Pons (tissue), 1 donor: ENCODE data around the gene BTG3.
A peak's percentile ranks its signal among the peaks of the same experiment; 100 is the strongest.

Source experiments
- DNase-seq: peaks from one replicate; pipeline ENCODE4 v3.0.0-alpha.2; 2016; ENCODE audit warnings: low spot score

Gene BTG3, protein sequence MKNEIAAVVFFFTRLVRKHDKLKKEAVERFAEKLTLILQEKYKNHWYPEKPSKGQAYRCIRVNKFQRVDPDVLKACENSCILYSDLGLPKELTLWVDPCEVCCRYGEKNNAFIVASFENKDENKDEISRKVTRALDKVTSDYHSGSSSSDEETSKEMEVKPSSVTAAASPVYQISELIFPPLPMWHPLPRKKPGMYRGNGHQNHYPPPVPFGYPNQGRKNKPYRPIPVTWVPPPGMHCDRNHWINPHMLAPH

DNA sequence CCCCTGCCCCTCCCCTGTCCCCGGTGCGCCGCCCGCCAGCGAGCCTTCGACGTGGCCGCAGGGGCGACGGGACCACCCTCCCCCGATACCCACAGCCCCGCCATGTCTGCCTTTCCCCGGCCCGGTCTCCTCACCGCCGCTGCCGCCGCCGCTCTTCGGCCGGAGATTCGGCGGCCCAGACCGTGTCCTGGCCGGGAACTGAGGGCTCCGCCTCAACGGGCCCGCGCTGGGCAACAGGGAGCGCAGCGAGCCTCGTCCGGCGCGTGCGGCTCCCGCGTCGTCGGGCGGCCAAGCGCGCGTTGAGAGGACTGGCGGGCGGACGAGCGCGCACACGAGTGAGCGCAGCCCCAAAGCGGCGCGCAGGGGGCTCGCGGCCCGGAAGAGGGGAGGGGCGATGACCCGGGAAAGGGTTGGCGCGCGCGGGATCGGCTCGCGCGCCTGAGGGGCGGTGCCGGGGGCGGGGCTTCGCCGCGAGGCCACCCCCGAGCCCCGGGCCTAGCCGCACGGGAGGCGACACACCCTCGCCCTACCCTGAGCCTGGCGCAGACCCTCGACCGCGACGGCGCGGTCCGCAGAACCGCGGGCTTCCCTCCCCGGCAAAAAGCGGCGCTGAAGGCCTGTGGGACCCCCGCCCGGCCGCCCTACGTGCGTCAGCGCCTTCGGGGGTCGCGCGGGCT lies at the start of gene BTG3:
Gene BTG3, minus strand, starts transcription at position 337 of the 677 bp plus-strand sequence. CDS start 3,757 bp downstream, outside the sequence.
- DNase-seq, result peak; percentile 78

DNA sequence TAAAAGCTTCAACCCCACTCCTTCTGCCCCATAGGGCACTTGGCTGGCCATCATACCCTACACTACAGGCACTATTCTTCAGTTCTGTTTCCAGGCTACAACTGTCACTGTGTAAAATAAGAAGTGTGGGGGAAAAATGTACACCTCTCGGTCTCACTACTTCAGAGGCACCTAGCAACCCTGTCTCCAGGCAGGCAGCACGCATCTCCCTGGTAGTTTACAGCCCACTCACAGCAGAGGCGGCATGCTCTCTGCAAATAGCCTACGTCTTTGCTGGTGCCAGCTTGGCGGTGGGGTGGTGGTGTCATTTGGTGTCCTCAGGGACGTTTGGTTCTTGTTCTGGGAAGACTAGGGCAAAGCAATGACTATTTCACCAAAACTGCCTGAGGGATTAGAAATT lies 48.2 kb upstream of the BTG3 start:
- DNase-seq, result no peak

DNA sequence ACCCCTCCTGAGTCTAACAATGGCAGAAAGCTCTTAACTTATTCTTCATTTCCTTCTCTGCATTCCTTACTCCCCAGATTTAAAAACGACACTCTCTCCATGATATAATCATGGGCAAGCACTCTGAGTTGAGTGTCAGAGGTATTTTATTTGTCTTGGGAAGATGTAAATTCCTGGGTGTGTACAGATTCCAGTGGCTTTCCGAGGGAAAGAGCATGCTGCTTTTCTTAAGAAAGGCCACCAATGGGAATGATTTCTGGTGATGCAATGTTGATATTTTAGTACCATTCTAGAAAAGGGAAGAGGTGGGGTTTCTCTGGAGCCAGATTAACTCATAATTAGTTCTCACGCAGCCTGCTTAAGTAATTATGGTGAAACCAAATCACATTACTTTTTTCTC lies 47.8 kb upstream of the BTG3 start:
- no peak for DNase-seq

DNA sequence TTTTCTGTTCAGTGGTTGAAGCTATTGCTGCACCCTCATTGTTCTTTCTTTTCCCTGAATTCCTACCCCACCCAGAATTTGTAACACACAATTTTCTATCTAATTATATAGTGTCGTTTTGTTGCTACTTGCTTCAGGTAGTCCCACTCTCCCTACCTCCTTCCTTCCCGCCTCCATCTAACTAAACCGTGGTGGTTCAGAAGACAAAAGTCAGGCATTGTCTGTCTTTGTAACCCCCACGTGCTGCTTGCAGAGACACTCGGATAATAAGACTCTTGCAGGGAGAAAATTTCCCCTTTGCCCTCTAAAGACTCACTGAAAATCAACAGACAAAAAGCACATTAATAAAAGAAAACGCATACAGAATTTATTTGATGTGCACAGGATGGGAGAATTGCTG lies 46.2 kb upstream of the BTG3 start:
- DNase-seq, result no peak

DNA sequence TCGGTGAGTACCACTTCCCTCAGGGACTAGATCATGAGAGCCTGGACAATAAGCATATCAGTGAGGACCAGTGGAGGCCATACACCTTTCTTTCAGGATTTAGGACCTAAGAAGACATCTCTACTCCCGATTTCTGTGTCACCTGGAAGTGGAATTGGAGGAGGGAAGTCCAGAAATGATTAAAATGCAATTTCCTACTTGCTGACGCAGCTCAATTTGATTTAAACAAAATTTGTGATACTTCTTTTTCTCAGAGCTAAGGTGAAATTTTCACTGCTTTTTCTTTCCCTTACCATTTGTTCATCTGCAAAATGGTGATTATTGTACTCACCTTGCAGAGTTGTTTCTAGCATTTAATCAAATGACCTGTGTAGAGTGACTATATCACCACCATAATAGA lies 38.8 kb upstream of the BTG3 start:
- DNase-seq, result no peak

DNA sequence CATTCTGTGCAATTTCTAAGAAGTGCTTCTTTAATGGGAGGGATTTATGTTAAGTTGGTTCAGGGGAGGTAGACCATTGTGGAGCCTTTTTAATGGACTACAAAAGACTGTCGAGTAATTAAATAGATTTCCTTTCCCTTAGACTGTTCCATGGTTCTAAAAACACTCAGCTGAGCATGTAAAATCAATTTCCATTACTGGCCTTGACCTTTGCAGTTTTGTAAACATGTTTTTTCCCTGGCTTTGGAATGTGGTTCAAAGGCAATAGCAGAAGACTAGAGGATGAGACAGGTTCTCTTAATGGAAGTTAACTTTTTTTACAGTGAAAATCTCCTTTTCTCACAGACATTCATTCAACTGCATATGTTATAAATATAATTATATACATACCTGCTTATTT lies 37.6 kb upstream of the BTG3 start:
- no peak for DNase-seq

DNA sequence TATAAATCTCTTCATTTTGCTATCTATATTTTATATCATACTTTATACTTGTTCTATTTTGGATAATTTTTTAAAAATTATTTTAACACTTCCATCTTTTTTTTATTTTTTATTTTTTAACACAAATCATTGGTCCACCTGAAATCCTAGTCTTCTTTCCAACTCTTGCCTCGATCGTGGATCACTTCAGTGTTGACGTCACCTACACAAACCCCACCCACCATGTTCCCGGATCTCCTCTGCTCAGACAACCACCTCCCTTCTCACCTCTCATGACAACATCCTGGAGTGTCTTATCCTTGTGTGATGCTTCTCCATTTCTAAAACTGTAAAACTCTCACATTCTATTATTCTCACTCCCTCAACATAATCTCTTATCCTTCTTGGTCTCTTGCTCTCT lies 34.1 kb upstream of the BTG3 start:
- no peak for DNase-seq

DNA sequence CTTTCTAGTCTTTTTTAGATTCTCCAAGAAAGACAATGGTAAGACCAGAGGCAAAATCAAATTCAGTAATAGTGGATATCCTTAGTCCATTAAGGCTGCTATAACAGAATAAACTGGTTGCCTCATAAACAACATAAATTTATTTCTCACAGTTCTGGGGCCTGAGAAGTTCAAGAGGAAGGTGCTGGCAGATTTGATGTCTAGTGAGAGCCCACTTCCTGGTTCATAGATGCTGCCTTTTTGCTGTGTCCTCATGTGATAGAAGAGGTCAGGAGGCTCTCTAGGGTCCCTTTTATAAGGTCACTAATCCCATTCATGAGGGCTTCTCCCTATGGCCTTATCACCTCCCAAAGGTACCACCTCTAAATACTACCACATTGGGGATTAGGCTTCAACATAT lies 31.5 kb upstream of the BTG3 start:
- DNase-seq, result no peak

DNA sequence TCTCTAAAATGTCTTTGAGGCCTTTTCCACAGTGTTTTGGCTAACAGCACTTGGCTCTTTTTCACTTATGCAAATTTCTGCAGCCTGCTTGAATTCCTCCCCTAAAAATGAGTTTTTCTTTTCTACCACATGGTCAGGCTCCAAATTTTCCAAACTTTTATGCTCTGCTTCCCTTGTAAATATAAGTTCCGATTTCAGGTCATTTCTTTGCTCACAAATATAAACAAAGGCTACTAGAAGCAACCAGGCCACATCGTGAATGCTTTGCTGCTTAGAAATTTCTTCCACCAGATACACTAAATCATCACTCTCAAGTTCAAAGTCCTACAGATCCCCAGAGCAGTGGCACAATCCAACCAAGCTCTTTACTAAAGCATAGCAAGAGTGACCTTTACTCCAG lies 28.1 kb upstream of the BTG3 start:
- no peak for DNase-seq

DNA sequence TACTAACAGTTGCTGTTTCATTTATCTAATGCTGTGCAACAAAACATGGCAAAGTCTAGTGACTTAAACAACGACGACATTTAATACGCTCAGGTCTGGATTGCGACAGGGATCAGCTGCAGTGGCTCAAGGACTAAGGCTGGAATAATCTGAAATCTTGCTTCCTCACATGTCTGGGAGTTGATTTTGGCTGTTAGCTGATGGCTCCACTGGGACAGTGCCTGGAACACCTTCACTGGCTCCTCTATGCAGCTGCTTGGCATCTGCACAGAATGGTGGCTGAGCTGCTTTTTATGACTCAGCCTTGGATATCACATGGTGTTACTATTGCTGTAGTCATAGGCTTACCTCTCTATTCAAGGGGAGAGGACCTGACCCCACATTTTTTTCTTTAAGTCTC lies 24.0 kb upstream of the BTG3 start:
- DNase-seq, result no peak

DNA sequence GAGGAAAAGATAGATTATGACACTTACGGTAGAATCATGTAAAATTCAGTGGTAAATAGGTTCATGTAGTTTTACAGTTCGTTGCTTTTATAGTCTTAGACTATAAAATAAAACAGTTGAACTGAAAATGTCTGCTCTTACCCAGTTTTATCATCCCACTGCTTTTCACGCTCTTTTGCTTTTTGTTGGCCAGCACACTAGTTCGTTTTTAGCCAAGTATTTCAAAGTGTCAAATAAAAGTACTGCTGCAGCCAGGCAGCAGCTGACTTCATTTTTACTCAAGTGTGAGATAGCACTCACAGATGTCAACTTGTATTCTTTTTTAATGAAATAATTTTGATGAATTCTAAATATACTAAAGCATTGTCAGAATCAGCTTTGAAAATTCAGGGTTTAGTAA lies 18.5 kb upstream of the BTG3 start:
- no peak for DNase-seq

DNA sequence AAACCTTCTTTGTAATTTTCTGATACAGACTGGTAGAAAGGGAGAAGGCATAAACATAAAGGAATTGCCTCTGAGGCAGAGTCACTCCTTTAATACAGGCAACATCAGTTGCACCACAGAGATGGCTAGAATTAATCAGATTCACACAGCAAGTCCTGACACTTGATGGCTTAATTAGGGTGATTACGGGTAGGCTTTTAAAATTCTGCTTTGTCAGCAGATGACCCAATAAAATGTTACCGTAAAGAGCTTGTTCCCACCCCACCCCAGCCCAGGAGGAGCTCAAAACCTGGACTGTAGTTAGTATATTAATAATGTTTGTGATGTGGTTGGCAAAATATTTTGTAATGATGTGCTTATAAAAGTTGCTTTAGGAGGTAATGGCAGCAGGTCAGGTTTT lies 9.3 kb upstream of the BTG3 start:
- no peak for DNase-seq

DNA sequence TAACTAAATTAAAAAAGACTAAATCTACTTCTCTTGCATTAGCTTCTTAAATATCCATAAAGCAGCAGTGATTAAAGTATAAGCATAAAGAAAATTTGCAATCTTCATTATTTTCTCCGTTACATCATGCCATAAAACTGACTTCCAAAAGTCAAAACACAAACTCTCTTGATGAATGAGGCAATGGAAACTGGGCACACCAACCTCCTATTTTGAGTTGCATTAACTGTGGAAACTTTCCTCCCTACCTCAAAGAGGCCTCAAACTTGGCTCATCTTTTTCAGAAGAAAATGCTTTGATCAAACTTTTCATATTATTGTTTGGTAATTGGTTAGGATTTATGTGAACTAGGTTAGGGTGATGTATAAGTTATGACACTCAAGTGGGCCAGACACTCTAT lies 4.1 kb upstream of the BTG3 start:
- no peak for DNase-seq

DNA sequence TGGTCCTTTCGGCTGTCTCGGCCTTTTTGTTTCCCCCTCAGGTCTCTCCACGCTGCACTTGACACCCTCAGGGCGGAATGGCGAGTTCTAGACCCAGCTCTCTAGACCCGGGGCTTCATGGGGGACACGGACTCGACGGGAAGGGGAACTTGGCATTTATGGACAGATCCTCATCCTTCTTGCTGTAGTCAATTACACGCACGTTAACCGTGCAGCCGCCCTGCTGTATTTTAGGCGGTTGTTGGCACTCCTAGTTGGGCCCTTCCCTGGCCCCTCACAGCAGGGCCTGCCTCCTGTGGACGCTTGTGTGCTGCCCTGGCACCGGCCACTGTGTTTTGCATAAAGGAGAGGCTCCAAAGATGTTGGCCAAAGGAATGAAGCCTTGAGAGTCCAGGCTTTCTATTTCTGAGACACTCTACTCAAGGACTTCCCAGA lies 558 bp upstream of the BTG3 start:
- peak; percentile 40 for DNase-seq

DNA sequence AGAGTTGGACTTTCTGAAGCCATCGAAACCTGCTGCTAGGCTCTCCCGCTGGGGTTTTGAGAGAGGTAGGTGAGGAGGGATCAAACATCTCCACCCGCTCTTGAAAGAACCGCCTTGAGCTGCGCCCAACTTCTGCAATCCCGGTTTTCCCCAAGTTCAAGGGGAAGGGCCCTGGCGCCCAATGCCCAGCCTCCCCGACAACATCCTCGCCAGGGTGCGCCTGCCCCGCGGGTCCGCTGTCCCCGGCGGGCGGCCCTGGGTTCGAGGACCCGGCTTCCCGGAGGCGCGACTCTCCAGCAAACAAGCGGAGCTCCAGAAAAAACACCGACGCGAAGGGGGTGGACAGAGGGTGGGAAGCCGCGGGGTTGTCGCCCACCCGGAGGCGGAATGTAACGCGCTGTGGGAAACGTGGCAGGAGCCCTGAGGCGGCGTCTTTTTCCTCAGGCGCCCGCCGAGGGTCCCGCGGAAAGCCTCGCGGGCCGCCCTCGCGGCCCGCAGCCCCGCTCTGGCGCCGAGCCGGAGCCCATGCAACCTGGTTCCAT lies 607 bp downstream of the BTG3 start:
- DNase-seq, result no peak

DNA sequence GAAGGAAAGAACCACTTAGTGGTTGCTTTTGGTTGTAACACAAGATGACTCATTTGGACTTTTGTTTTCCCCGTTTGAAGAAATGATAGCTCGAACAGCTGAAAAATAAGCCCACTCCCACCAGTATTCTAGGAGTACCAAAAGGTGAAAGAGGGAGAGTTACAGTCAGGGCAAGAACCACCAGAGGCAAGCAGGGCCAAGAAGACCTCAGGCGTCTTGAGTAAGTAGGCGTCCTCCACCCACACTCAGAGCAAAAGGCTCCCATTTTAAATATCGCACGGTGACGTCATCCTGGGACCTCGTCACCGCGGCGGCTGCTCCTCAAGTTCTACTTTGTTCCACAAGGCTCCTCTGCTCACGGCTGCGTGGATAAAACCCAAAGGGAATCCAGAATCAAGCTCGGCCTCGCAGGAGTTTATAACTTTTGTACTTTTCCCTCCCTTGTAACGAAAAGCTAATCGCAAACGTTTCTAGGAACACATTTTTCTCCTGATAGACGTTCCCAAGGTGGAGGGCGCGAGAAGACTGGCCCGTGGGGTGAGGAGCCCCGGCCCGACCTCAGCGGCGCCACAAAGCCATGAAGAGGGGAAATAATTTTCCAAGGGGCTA lies 1.2 kb downstream of the BTG3 start:
- DNase-seq, result peak; percentile 75

DNA sequence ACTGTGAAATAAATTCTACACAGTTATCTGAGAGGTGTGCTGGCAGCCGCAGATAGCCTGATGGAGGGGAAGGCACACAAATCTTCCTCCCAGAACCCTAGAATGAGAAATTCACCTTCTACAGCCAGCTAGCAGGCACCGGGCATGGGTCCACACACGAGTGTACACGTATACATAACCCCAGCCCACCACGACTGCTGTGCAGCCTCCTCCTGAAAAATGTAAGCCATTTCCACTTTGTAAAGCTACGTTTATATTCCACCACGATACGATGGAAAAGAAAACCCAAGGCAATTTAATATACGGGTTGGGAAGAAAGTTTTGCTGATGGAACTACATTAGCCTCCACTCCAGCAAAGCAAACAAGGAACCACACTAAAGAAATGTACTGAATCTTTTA lies 1.8 kb downstream of the BTG3 start:
- DNase-seq, result peak; percentile 19

DNA sequence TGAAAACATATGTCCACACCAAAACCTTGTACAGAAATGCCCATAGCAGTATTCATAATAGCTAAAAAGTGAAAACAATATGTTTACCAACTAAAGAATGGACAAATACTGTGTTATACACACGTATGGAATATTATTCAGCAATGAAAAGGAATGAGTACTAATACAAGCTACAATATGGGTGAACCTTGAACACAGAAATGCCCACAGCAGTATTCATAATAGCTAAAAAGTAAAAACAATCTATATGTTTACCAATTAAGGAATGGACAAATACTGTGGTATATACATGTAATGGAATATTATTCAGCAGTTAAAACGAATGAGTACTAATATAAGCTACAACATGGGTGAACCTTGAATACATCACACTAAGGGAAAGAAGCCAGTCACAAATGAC lies 3.0 kb downstream of the BTG3 start:
- DNase-seq, result no peak

DNA sequence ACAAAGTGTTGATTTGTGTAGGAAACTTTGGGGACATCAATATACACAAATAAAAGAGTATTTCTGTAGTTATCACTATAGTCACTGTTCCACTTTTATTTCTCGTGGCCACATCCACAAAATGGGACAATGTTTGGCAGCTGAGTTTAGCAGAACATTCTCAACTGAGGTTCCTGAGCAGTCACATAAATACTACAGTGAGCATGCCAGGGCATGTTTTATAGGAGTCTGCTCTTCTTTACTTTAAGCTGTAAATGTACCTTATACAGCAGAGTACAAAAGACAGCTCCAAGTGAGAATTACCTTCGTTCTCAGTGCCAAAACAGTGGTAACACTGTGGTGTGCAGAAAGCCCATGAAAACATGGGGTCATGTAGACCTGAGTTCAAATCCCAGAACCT lies 5.0 kb downstream of the BTG3 start:
- no peak for DNase-seq

DNA sequence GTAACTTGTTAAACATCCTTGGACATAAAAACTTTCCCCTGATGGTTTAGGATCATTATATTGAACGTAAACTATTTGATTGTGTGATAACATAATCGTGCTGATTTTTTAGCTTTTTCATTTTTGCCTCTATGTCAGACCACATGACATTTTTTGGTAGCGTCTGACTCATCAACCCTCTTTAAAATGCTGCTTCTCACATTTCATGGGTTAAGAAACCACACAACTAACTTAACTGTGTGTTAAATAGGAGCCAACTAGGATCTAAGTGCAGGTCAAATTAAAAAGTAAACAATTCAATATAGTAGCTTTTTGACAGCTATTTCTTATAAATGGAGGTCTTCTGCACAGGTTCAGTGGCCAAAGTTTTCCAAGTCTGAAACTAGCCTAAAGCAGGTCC lies 9.8 kb downstream of the BTG3 start:
- DNase-seq, result no peak

DNA sequence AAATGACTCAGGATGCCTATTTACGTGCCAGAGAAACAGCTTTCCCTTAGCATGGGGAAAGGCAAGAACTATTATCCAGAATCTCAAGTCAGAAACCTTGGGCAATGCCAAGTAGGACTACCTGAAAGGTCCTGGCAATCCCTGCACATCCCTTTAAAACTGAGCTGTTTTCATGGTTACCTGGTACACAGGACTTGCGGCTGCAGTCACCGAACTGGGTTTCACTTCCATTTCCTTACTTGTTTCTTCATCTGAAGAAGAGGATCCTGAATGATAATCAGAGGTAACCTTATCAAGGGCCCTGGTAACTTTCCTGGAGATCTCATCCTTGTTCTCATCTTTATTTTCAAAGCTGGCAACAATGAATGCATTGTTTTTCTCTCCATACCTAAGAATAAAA lies 14.3 kb downstream of the BTG3 start:
- DNase-seq, result no peak

DNA sequence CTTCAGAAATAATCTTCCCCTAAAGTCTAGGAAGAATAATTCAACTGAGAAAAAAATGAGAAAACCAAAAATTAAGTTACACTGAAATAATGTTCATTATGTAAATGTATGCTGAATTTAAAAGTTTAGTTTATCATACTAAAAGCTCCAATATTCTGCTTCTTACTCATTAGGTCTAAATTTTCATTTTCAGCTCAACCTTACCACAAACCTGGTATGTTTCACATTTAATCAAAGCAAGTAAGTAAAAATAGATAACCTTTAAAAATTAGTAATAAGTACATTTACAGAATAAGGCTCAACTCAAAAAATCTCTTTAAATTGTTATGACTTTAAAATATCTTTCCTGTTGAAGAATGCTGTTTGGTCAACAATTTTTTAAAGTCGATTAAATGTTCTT lies 15.0 kb downstream of the BTG3 start:
- no peak for DNase-seq

DNA sequence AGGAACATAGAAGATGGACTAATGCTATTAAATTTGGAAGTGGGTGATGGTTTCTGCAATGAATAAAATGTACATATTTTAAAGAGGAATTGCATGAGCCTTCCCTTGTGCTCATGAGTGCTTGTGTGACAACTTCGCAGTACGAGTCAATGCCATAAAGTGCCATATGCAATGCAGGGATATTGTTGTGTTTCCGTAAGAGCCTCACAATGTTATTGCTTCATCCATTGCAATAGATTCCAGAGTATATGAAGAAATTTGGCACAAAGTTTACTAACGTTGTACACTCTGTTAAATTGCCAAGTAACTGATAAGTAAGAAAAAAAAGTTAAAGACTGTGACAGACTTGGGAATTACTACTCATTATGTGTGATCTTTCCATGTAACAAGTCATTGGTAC lies 22.3 kb downstream of the BTG3 start:
- no peak for DNase-seq
